ENCODE results near the gene GYS1.

The GYS1 gene

DNA sequence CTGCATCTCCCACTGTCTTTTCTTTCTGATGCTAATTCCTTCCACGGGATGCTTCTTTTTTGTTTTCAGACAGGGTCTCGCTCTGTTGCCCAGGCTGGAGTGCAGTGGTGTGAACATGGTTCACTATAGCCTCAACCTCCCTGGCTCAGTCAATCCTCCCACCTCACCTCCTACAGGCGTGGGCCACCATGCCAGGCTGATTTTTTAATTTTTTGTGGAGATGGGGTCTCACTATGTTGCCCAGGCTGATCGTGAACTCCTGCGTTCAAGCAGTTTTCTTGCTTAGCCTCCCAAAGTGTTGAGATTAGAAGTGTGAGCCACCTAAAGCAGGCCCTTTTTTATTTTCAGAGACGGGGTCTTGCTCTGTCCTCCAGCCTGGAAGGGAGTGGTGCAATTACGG is 4.8 kb downstream of the GYS1 start:
- DNase-seq: no peak

DNA sequence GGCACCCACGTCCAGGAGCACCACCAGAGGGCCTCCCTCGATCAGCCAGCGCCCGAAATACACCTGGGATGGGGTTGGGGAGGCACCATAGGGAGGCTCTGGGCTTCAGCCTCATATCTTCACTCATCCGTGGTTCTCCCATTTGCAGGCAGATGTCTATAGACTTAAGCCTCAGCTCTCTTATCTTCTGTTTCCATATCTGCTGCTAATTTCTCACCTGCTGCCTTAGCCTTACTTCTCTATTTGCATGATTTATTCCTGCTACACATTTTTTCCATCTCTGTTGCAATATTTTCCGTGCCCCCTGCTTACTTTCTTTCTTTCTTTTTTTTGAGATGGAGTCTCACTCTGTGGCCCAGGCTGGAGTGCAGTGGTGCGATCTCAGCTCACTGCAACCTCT is 5.8 kb downstream of the GYS1 start:
- DNase-seq: no peak

- no peak for DNase-seq
Measured at GRCh38 chr19:48986211-48986610, 6.9 kb downstream of the GYS1 start.

DNA sequence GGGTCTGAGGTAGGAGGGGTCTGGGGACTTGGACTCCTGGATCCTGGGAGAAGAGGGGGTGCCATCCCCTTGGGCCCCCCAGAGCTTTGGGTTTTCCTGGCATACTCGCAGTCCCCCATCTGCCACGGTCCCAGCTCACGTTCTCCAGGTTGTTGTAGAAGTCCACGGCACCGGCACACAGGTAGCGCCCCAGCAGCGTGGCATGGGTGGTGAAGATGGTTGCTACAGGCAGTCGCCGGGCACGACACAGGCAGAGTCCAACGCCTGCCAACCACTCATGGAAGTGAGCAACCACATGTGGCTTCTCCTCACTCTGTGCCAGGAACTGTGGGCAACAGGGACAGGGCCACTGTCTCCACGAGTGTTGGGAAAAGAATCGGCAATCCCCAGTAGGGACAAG is 7.4 kb downstream of the GYS1 start:
- no peak for DNase-seq

DNA sequence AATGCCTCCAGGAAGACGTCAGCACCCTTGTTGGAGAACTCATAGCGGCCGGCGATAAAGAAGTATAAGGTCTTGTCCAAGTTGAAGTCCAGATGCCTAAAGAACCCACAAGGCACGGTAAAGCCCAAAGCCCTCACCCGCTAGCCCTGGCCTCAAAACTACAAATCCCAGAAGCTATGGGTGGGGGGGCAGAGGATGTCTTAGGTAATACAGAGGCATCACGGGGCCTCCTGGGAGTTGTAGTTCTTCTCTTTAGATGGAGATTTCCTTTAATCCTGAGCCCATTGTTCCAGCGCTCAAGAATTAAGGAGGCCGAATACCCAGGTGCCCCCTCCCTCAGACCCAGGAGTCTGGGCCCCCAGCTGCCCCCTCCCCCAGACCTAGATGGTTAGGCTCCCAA is 10.8 kb downstream of the GYS1 start:
- DNase-seq: no peak

DNA sequence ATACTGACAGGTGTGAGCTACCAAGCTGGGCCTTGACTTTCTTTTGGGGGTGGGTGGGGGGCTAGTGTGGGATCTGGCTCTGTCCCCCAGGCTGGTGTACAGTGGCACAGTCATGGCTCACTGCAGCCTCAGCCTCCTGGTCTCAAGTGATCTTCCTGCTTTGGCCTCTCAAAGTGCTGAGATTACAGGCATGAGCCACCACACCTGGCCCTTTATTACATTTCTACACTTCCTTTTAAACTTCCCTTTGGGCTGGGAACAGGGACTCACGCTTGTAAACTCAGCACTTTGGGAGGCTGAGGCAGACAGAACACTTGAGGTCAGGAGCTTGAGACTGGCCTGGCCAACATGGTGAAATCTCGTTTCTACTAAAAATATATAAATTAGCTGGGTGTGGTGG is 16.0 kb downstream of the GYS1 start:
- no peak for DNase-seq

DNA sequence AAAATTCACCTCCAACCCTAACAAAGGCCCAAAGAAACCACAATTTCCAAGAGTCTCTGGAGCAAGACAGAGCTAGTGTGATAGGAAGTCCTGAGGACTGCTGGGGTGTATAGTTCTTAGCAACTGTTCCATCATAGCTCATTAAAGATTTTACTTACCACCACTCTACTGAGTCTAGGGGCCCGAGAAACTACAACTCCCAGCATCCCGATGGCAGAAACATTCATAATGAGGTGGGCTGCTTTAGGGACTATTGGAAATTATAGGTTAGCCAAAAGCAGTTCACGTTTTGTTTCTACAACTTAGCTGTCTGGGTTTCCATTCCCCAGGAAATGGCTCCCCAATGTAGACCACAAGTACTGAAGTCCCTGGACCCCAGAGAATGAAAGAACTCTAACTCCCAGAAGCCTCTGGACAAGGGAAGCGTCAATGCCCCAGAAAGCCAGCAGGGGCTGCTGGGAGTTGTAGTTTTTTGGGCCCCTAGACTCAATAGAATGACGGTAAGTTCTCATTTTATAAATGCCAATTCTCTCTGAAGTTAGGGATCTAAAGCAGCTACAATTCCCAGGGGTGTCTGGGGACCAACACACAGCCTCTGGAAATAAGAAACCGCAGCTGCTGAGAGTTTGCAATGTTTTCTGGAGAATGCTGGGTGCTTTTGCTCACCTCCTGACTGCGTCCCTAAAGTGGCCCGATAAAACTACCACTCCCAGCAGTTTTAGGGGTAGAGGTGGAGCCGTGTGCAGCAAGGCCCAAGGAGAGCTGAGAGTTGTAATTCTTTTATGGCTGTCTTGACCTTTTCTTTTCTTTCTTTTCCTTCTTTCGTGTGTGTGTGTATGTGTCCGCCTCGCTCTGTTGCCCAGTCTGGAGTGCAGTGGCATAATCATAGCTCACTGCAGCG is 16.9 kb downstream of the GYS1 start:
- no peak for DNase-seq

DNA sequence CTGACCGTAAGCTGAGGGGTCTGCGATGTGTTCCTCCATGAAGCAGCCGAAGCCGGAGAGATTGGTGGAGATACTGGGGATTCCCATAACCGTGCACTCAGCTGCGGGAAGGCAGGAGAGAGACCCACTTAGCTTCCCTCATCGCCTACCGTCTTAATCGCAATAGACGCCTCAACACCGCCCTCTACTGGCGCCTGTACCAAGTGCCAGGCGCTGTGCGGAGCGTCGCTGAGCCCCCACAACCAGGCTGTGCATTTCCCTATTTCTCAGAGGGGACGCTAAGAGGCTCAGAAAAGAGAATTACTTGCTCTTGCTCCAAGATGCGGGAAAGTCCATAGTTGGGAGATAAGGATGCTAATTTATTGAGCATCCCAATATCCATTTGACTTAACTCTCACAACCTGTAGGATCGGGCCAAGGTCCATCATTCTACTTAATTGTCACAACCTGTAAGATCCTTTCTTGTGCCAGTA is 22.1 kb downstream of the GYS1 start:
- DNase-seq: peak; percentile 69

- no peak for DNase-seq
Measured at GRCh38 chr19:48970139-48970766, 22.9 kb downstream of the GYS1 start.

- no peak for DNase-seq
Measured at GRCh38 chr19:48969276-48970138, 23.6 kb downstream of the GYS1 start.

DNA sequence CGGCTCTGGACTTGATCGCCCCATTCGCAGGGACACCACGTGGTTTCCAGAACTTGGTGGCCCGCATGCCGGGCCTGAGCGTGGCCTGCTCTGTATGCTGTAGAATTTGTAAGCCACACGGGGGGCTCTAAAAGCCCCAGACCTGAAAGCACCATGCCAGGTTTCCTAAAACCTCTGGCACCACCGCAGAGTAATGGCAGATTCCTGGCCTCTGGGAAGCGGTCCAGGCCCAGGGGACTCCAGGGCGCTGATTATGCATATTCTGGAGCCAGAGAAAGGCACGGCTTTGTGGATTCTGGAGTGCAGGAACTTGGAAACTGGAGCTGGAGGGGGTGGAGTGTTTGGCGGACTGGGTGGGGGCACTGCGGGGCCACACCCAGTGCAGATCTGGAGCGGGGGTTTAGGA is 24.3 kb downstream of the GYS1 start:
- DNase-seq: no peak

DNA sequence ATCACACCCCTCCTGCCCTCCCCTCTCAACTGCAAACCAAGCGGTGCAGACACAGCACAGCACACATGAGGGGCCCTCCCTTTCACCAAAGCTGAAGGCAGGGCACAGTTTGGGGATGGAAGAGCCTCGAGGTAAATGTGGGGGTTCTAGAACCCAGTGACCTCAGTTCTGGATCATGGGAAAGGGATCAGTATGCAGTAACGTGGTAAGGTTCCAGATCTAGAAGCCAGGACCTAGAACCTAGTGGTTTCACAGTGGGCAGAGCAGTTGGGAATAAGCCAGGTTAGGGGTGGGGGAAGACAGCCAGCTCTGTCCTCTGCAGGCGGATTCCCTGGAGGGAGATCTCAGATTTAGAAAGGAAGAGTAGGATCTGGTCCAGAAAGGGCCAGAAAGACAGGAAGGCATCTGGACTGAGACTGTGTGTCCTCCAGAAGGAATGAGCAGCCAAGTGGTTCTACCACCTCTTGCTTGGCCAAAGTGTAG is 24.9 kb downstream of the GYS1 start:
- DNase-seq: no peak

- DNase-seq: no peak
Measured at GRCh38 chr19:48967346-48968178, 25.5 kb downstream of the GYS1 start.

- DNase-seq: no peak
Measured at GRCh38 chr19:48966541-48967345, 26.4 kb downstream of the GYS1 start.

DNA sequence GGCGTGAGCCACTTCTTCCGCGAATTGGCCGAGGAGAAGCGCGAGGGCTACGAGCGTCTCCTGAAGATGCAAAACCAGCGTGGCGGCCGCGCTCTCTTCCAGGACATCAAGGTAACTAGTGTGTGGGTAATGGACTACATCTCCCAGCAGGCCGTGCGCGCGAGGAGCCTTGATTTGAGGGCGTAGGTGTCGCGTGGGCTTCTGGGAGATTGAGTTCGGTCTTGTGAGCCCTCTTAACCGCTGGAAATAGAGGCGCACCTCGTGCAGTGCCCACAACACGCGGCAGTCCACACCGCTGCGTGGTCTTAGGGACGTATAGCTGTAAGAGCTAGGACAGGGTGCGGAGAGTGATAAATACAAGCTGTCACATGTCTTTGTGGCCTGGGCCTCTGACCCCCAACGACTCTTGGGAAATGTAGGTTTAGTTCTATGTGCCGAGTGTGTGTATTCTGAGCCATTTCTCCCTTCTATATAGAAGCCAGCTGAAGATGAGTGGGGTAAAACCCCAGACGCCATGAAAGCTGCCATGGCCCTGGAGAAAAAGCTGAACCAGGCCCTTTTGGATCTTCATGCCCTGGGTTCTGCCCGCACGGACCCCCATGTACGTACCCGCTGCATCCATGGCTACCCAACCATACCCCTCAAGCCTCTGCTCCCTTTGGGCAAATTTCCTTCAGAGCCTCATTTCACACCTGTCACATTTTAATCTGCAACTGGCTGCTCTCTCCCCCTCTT is 27.1 kb downstream of the GYS1 start:
- peak; percentile 75 for DNase-seq

DNA sequence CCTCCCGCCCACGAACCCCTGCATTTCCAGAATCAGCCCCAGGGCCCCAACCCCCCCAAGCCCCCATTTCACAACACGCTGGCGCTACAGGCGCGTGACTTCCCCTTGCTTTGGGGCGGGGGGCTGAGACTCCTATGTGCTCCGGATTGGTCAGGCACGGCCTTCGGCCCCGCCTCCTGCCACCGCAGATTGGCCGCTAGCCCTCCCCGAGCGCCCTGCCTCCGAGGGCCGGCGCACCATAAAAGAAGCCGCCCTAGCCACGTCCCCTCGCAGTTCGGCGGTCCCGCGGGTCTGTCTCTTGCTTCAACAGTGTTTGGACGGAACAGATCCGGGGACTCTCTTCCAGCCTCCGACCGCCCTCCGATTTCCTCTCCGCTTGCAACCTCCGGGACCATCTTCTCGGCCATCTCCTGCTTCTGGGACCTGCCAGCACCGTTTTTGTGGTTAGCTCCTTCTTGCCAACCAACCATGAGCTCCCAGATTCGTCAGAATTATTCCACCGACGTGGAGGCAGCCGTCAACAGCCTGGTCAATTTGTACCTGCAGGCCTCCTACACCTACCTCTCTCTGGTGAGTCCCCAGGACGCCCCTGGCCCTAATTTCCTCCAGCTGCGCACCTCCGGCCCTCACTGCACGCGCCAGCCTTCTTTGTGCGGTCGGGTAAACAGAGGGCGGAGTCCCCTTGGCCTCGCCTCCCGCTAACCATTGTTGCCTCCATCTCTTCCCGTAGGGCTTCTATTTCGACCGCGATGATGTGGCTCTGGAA is 27.9 kb downstream of the GYS1 start, which contains the start of gene FTL:
TSS of gene FTL (plus strand) at position 270 of the 766 bp plus-strand sequence. CDS start at position 469, 199 bp downstream.
- peak; percentile 87 for DNase-seq

GRCh38 chr19:48964205-48965039 is 28.7 kb downstream of the GYS1 start:
- no peak for DNase-seq

- no peak for DNase-seq
Measured at GRCh38 chr19:48963371-48964204, 29.5 kb downstream of the GYS1 start.

Data from NCI-H510A treated with DMSO at 0.1 percent for 48 hours (cell line).